ENCODE results near the gene KCNJ9.
"Not testable (repeated sequence)": the region's sequence is repeated elsewhere in the genome, so short reads cannot be mapped to it uniquely, and the experiment has no call there.

Gene KCNJ9

GRCh38 chr1:160103658-160104408 is 22.5 kb downstream of the KCNJ9 start:
- DNase-seq (ENCODE audit: low spot score) = no peak

- DNase-seq (ENCODE audit: low spot score) = no peak
Measured at GRCh38 chr1:160104486-160104885, 23.1 kb downstream of the KCNJ9 start.

- DNase-seq (ENCODE audit: low spot score) = no peak
Measured at GRCh38 chr1:160105155-160105554, 23.8 kb downstream of the KCNJ9 start.

- no peak for DNase-seq (ENCODE audit: low spot score)
Measured at GRCh38 chr1:160107512-160107911, 26.2 kb downstream of the KCNJ9 start.

- peak; percentile 33 for DNase-seq (ENCODE audit: low spot score)
Measured at GRCh38 chr1:160108888-160109662, 27.7 kb downstream of the KCNJ9 start.

- no peak for DNase-seq (ENCODE audit: low spot score)
Measured at GRCh38 chr1:160109686-160110085, 28.3 kb downstream of the KCNJ9 start.

- not testable (repeated sequence) for DNase-seq (ENCODE audit: low spot score)
Measured at GRCh38 chr1:160111462-160111861, 30.1 kb downstream of the KCNJ9 start.

- no peak for DNase-seq (ENCODE audit: low spot score)
Measured at GRCh38 chr1:160112357-160112756, 31.0 kb downstream of the KCNJ9 start.

GRCh38 chr1:160113407-160113806 is 32.1 kb downstream of the KCNJ9 start:
- no peak for DNase-seq (ENCODE audit: low spot score)

GRCh38 chr1:160114085-160114484 is 32.7 kb downstream of the KCNJ9 start:
- no peak for DNase-seq (ENCODE audit: low spot score)

- no peak for DNase-seq (ENCODE audit: low spot score)
Measured at GRCh38 chr1:160115545-160116282, 34.4 kb downstream of the KCNJ9 start, which contains the start of gene ATP1A2. Gene ATP1A2, plus strand, starts transcription at chr1:160115759. Its CDS starts 103 bp downstream, at chr1:160115862.

- no peak for DNase-seq (ENCODE audit: low spot score)
Measured at GRCh38 chr1:160116283-160117147, 35.2 kb downstream of the KCNJ9 start.

- DNase-seq (ENCODE audit: low spot score) = no peak
Measured at GRCh38 chr1:160117300-160117699, 36.0 kb downstream of the KCNJ9 start.

GRCh38 chr1:160117709-160118183 is 36.4 kb downstream of the KCNJ9 start:
- DNase-seq (ENCODE audit: low spot score) = no peak

GRCh38 chr1:160118928-160119327 is 37.6 kb downstream of the KCNJ9 start:
- DNase-seq (ENCODE audit: low spot score) = no peak

- DNase-seq (ENCODE audit: low spot score) = no peak
Measured at GRCh38 chr1:160120797-160121196, 39.5 kb downstream of the KCNJ9 start.

GRCh38 chr1:160121388-160121787 is 40.0 kb downstream of the KCNJ9 start:
- DNase-seq (ENCODE audit: low spot score) = no peak

GRCh38 chr1:160122978-160123495 is 41.7 kb downstream of the KCNJ9 start:
- DNase-seq (ENCODE audit: low spot score) = no peak

GRCh38 chr1:160123726-160124125 is 42.4 kb downstream of the KCNJ9 start:
- DNase-seq (ENCODE audit: low spot score) = no peak

GRCh38 chr1:160124705-160125478 is 43.6 kb downstream of the KCNJ9 start:
- no peak for DNase-seq (ENCODE audit: low spot score)

All from CD4-positive, alpha-beta T cell treated with Interleukin-6 at 100 ng/mL for 8 hours (primary cell).